K562 (cell line): Measurements from ENCODE around the gene OTOL1. TPM values are rescaled to one million over a fixed set of nuclear protein-coding genes. Genes with fewer than 3 reads are reported as not detected.
"Not testable (repeated sequence)": the region's sequence is repeated elsewhere in the genome, so short reads cannot be mapped to it uniquely, and the experiment has no call there.

Experiments
- ATAC-seq: fragments of 200-7000 bp; cut with Tn5 transposase; 3 replicates; pipeline ENCODE4 v1.9.1; 2020; ENCODE audit warnings: moderate library complexity
- BruUV-seq: library from RNA; stranded (reverse); fragments of 400-500 nt; replicated peaks from 2 replicates; lab custom pipeline; 2021; lab: Mats Ljungman, UMichigan
- CTCF ChIA-PET: fragments of 300-600 bp; formaldehyde crosslinking; extraction: SDS; loops from one replicate; lab custom pipeline; 2021; ENCODE audit warnings: low intra/inter-chr PET ratio; lab: Yijun Ruan, JAX
- POLR2A ChIA-PET: fragments of 300-600, 350-650 bp; sonication (Branson Sonifier 250); formaldehyde crosslinking; extraction: SDS; loops from one replicate; lab custom pipeline; 2021; ENCODE audit warnings: antibody characterized with exemption, inconsistent platforms; lab: Yijun Ruan, JAX
- DNase-seq, 4 experiments: peaks; one replicate each; pipeline versions ENCODE4 v3.0.0 to v3.0.0-alpha.2; 2011 to 2018; ENCODE audit warnings: low spot score in 3 of 4, mixed read lengths in 3 of 4; ENCODE audit errors: extremely low read depth in 1 of 4
- FAIRE-seq: peaks from 2 replicates; lab custom pipeline; 2011; peaks lifted over from hg19 to GRCh38; lab: Jason Lieb, UNC
- H2AFZ ChIP-seq: 2 replicates; pipeline ENCODE4 v1.6.0; 2011; ENCODE audit warnings: low read depth, low read length, control low read depth, inconsistent platforms
- H3K27ac ChIP-seq: fragments of 200-600 bp; 3 replicates; pipeline ENCODE4 v1.8.0; 2011; ENCODE audit warnings: low read depth, mild to moderate bottlenecking, control low read depth, inconsistent platforms, low read length, moderate library complexity, mixed read lengths; ENCODE audit errors: extremely low read depth
- H3K27me3 ChIP-seq, 2 experiments: fragments of 300-600 bp in 1 of 2; 2 replicates in 1 of 2; 3 replicates in 1 of 2; pipeline versions ENCODE4 v1.6.0 to v1.8.0; 2011; ENCODE audit warnings: inconsistent platforms in 2 of 2, low read length in 2 of 2, mild to moderate bottlenecking in 1 of 2, mixed read lengths in 1 of 2, moderate library complexity in 1 of 2; ENCODE audit not compliant: control insufficient read depth in 2 of 2, insufficient read depth in 2 of 2
- H3K36me3 ChIP-seq: fragments of 300-600 bp; 3 replicates; pipeline ENCODE4 v1.8.0; 2011; ENCODE audit warnings: mild to moderate bottlenecking, low read length, inconsistent platforms; ENCODE audit not compliant: control insufficient read depth, insufficient read depth
- H3K4me1 ChIP-seq, 2 experiments: fragments of 200-600 bp in 1 of 2; replicated peaks in 1 of 2; 2 replicates in 1 of 2; 3 replicates in 1 of 2; pipeline versions ENCODE4 v1.5.1 to v1.8.0; 2011; ENCODE audit warnings: inconsistent platforms in 2 of 2, low read length in 2 of 2, mild to moderate bottlenecking in 1 of 2, mixed read lengths in 1 of 2, moderate library complexity in 1 of 2; ENCODE audit not compliant: control insufficient read depth in 2 of 2, insufficient read depth in 2 of 2
- H3K4me2 ChIP-seq: 2 replicates; pipeline ENCODE4 v1.6.1; 2011; ENCODE audit warnings: low read length, control low read depth, inconsistent platforms, mixed read lengths; ENCODE audit not compliant: insufficient read depth
- H3K4me3 ChIP-seq: fragments of 200-600 bp; sonication (generic), shearing (Covaris generic); 2 replicates; pipeline ENCODE4 v1.5.1; 2016; ENCODE audit warnings: control low read depth, inconsistent platforms
- H3K79me2 ChIP-seq: fragments of 200-600 bp; 3 replicates; pipeline ENCODE4 v1.8.0; 2011; ENCODE audit warnings: low read length, inconsistent platforms; ENCODE audit not compliant: control insufficient read depth, insufficient read depth
- H3K9ac ChIP-seq, 2 experiments: 2 replicates each; pipeline versions ENCODE4 v1.6.0 to v1.6.1; 2011; ENCODE audit warnings: low read depth in 2 of 2, low read length in 2 of 2, control low read depth in 1 of 2, inconsistent platforms in 1 of 2, mild to moderate bottlenecking in 1 of 2, mixed read lengths in 1 of 2; ENCODE audit not compliant: insufficient read depth in 1 of 2
- H3K9me1 ChIP-seq: one replicate; pipeline ENCODE4 v1.6.0; 2011; ENCODE audit warnings: inconsistent platforms, mild to moderate bottlenecking, low read length, moderate library complexity; ENCODE audit not compliant: control insufficient read depth, insufficient read depth
- H3K9me3 ChIP-seq: replicated peaks from 2 replicates; pipeline ENCODE4 v1.5.1; 2011; ENCODE audit warnings: low read depth, low read length, inconsistent platforms; ENCODE audit not compliant: control insufficient read depth, insufficient read depth
- H4K20me1 ChIP-seq: replicated peaks from 2 replicates; pipeline ENCODE4 v1.6.1; 2011; ENCODE audit warnings: low read length, inconsistent platforms, mixed read lengths; ENCODE audit not compliant: control insufficient read depth, insufficient read depth
- CAMTA2 ChIP-seq: fragments of 250-450 bp; sonication (Bioruptor Pico); conservative IDR thresholded peaks from 2 replicates; pipeline ENCODE4 v1.5.1; 2022
- CCAR2 ChIP-seq: fragments of 200-400 bp; formaldehyde crosslinking; IDR thresholded peaks from 2 replicates; pipeline ENCODE4 v1.6.1; 2017; ENCODE audit warnings: mild to moderate bottlenecking, low read depth, low read length
- FOXJ2 ChIP-seq: fragments of 200-800 bp; sonication (Bioruptor generic); IDR thresholded peaks from 2 replicates; pipeline ENCODE4 v1.6.1; 2016; ENCODE audit warnings: missing genetic modification characterization, missing compliant biosample characterization
- NFIC ChIP-seq: fragments of 450-650 bp; IDR thresholded peaks from 2 replicates; pipeline ENCODE4 v1.6.1; 2017; ENCODE audit warnings: mild to moderate bottlenecking, inconsistent platforms
- PTRF ChIP-seq: fragments of 450-650 bp; IDR thresholded peaks from 2 replicates; pipeline ENCODE4 v1.6.1; 2016; ENCODE audit warnings: mild to moderate bottlenecking, missing genetic modification characterization, missing compliant biosample characterization
- WGBS: fragments of 100-300 bp; shearing (Covaris generic); methylation state at CpG from one replicate; pipeline ENCODE4 v1.1.6; 2016; ENCODE audit warnings: low coverage, mixed read lengths; ENCODE audit not compliant: insufficient coverage; ENCODE audit errors: missing lambda C conversion rate; 5-methylcytosine and 5-hydroxymethylcytosine counted together
- in situ Hi-C: fragments of 300-500 bp; cut with MboI; formaldehyde crosslinking; loops from 4 replicates; pipeline ENCODE4 v1.15.0; 2018; ENCODE audit warnings: inconsistent platforms, mixed read lengths
- intact Hi-C: fragments of 100-400 bp; cut with micrococcal nuclease; formaldehyde crosslinking; loops from 2 replicates; pipeline ENCODE4 v1.14.2; 2022
- polyA plus RNA-seq, 8 experiments: library from polyadenylated mRNA; depleted of rRNA in 4 of 8; stranded (reverse) in 5 of 8; unstranded in 3 of 8; fragments of >200 nt; fragmentation: Nextera tagmentation in 2 of 8; fragmentation: Illumina TruSeq in 1 of 8; extraction: Ambion mirVana in 2 of 8; extraction: Trizol in 1 of 8; gene quantifications; 2 replicates each; pipeline versions ENCODE4 v1.2.1 to v1.2.3, GENCODE V29; 2011 to 2014; ENCODE audit warnings: inconsistent platforms in 1 of 8, missing spikeins in 1 of 8
- total RNA-seq, 7 experiments: library from RNA; depleted of rRNA in 6 of 7; stranded (reverse); fragments of >200 nt in 6 of 7; fragmentation: Illumina TruSeq in 2 of 7; extraction: Trizol in 2 of 7; gene quantifications; 2 replicates each; pipeline versions ENCODE4 v1.2.1 to v1.2.3, GENCODE V29; 2011 to 2021; ENCODE audit warnings: low replicate concordance in 1 of 7

Gene OTOL1
- total and polyA plus RNA-seq, 9 of the 15 experiments (the other 6 are each of a cell fraction or from before 2014, with no cell fraction given) = not detected

DNA sequence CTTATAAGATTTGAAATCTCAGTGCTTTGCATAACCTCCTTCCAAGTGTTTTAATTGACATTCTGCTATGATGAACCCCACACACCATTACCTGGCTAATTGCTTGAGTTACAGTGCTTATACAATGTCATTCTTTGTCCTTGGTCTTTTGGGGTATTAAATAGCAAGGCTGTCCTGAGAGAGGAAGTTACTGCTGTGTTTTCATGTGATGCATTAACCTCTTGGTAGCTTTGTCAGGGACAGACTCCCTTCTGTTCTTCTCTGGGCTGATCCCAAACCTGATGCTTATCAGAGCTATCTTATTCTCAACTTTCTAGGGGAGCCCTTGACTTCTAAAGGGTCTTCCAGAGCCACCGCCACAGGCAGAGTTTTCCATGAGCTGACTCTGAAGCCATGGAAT is 12.4 kb upstream of the OTOL1 start:
- no peak for FAIRE-seq
- no TSS peak for BruUV-seq

DNA sequence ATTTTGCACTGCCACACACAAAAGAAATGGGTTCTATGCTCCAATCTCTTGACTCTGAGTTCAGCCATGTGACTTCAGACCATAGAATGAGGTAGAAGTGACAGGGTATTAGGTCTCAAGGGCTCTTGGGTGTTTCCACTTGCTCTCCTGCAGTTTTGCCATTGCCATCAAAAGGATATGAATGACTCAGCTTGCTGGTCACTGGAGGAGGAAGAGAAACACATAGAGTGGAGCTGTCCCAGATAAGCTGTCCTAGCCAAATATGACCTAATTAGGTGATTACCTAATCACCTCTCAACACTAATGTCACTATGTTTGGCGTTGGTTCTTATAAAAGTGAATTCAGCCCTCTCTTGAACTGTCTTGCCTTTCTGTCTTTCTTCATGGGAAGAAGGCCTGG is 8.3 kb upstream of the OTOL1 start:
- in situ Hi-C loops, H3K4me1 ChIP-seq, ATAC-seq, H3K79me2 ChIP-seq, H3K4me3 ChIP-seq, H3K27me3 ChIP-seq, intact Hi-C loops, H3K9me3 ChIP-seq, H3K9me1 ChIP-seq, CTCF ChIA-PET, H2AFZ ChIP-seq, H3K9ac ChIP-seq, H4K20me1 ChIP-seq, POLR2A ChIA-PET, H3K27ac ChIP-seq, BruUV-seq, FAIRE-seq, H3K36me3 ChIP-seq, H3K4me2 ChIP-seq, DNase-seq: not testable (repeated sequence)
- 0% methylated on average over 1 of the region's 1 CpG for WGBS

More for the DNA sequence above, 12.4 kb upstream of the OTOL1 start:
- ATAC-seq = no peak
- H3K79me2 ChIP-seq = no peaks in the 10 kb centered on the region
- H3K4me1 ChIP-seq = no peaks in the 10 kb centered on the region
- H2AFZ ChIP-seq = no peak overlapping the region
- no peaks in the 10 kb centered on the region for H3K36me3 ChIP-seq
- no peaks in the 10 kb centered on the region for H3K27me3 ChIP-seq
- H3K27ac ChIP-seq = no peak overlapping the region
- 0% methylated on average over 1 of the region's 1 CpG for WGBS
- CTCF ChIA-PET = no interaction called here
- POLR2A ChIA-PET = no interaction called here
- no peaks in the 10 kb centered on the region for H3K9me3 ChIP-seq
- no peak overlapping the region for H3K4me2 ChIP-seq
- no peak for TF ChIP-seq PTRF (tag)
- no peak for TF ChIP-seq CAMTA2 (CRISPR knock-in tag)
- no peak for TF ChIP-seq NFIC
- TF ChIP-seq FOXJ2 = no peak
- no peak for TF ChIP-seq CCAR2
- TF ChIP-seq, all 486 proteins: peak for 0
- intact Hi-C loops (no loop called here), in situ Hi-C loops (no loop called here)
- DNase-seq = no peak
- H3K9ac ChIP-seq = no peak overlapping the region
- no peaks in the 10 kb centered on the region for H4K20me1 ChIP-seq
- no peaks in the 10 kb centered on the region for H3K9me1 ChIP-seq
- no peak overlapping the region for H3K4me3 ChIP-seq
